Raji (cell line): Measurements from ENCODE around the gene DENND1B.

Experiments used
- POLR2A ChIP-seq: IDR thresholded peaks from 2 replicates; pipeline ENCODE4 v1.6.1; 2011; ENCODE audit warnings: low read depth, low read length, control low read depth; ENCODE audit not compliant: insufficient read depth

Gene DENND1B

GRCh38 chr1:197632651-197633050, 142.6 kb downstream of the DENND1B start:
- TF ChIP-seq POLR2A: no peak

DNA sequence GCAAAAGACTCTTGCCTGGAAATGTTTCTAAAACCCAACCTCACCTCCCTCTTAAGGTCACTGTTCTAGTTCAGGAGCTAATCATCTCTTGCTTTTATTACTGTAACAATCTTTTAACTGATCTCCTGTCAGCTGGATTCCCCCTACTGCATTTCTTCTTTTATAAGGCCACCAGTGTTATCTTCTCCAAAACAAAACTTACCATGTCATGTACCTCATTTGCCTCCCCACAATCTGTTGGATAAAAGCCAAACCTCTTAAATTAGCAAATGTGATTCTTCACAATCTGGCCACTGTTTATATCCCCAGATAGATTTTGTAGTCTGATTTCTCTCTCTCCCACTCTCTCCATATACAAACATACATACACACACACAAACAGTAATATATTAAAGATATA, 143.3 kb downstream of the DENND1B start:
- TF ChIP-seq POLR2A: no peak

GRCh38 chr1:197622371-197622770, 152.9 kb downstream of the DENND1B start:
- no peak for TF ChIP-seq POLR2A

DNA sequence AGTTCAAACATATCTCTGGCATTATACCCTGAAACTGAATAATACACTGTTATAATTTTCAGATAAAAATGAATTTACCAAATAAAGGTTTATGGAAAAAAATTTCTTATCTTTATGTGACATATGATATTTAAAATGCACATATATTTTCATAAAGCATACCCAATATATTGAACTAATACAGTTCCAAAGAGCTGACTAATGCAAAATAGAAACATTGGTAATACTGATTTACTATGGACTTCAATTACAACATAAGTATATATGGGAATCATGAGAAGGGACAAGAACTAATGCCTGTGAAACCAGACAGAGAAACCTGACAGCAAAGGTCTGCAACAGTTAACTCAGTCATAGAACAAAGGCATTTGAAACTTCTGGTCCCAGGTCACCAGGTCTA, 153.5 kb downstream of the DENND1B start:
- no peak for TF ChIP-seq POLR2A

GRCh38 chr1:197620714-197621163, 154.5 kb downstream of the DENND1B start:
- no peak for TF ChIP-seq POLR2A

DNA sequence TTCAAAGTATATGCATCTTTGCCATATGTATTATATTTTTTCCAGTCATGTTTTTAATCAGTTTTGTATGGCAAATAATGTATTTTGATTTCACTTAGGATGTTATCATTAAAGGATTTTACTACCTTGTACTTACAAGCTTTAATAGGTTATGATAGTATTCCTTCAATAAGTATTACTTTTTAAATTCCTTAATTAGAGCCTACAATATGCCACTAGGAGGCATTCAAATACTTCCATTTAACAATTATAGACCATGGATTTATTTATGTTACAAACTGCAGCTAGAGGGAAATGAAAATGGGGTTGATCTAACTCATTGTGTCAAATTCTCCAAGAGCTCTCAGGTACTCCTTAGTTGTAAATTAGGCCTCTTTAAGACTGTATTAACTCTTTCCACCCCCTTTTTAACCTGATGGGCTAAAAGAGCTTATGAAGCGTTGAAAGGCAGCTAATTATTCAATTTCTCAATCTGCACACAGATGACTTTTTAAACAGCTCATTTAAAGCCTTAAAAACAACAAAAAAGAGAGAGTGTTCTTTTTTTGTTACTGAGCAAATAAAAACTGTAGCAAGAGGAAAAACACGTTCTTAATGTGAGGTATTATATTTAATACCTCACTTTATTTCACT, 156.2 kb downstream of the DENND1B start:
- TF ChIP-seq POLR2A: no peak

GRCh38 chr1:197618061-197618460, 157.2 kb downstream of the DENND1B start:
- TF ChIP-seq POLR2A: no peak

DNA sequence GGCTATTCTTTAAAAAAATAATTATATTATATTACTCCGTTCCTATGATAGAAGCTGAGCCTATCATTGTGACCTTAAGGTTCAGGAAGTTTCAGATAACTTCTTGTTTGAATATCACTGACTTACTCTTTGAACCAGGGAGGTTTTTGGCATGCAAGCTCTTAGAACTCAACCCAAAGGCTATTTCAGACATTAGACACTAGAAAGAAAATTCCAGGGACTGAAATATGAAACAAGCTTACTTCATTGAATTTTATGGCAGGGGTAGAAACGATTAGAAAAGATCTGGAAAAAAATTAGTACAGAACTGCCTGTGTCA, 159.6 kb downstream of the DENND1B start:
- no peak for TF ChIP-seq POLR2A

DNA sequence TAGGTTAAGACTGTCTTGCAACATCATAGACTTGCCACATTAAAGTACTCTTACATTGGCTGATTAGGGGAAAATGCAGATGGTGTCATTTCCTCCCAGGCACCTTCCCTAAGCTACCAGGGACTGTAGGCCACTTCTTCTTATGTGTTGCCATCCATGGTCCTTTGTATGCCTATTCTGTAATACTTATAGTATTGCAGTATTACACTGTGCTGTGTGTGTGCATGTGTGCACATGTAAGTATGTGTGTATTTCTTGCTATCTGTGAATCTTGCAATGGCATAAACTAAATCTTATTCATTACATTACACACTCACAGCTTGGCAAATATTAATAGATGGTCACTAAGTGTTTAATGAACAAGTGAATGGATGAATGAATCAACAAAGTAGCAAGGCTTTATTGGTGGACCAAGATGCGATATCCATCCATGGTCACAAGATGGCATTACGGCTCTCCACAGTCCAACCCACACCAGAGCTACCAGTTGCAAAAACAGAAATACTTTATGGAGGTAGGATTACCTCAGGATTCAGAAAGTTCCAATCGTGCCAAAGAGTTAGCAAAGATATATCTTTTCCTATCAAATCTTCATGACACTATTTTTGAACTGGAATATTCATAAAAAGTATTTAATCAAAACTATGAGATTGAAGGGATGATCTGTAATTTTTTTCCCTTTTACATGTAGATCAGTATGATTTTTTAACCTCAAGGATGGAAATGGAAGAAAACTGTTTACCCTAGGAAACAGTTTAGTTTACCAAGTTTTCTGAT, 160.2 kb downstream of the DENND1B start:
- TF ChIP-seq POLR2A: no peak

DNA sequence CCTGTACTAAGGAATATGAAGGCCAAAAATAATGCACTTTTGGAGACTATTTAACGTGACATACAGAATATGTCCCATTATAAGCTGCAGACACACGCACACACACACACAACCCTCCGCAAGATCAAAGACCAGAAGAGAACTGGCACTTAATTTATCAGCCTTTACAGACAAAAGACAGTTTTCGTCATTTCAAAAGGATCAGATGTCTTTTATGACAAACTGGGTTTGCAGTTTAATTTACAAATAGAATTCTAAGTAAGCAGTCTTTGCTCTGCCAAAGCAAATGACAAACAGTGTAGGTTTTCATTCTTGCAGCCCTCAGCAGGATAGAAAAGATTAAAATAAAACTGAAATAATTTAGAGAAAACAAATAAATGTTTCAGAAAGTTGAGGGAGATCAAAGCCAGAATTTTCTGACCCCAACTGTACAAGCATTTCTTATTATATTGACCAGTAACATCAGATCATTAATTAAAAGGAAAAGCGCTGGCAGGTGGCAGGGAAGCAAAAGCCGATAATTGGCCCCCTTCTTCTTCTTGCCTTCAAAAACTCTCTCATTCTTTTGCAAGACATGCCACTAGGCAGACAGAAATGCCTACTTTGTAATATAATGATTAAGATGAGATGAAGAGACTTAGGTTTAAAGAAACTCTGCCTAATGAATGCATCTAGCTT, 169.0 kb downstream of the DENND1B start:
- TF ChIP-seq POLR2A: no peak

- TF ChIP-seq POLR2A: no peak
These were observed 171.0 kb downstream of the DENND1B start for GRCh38 chr1:197604302-197604701.

DNA sequence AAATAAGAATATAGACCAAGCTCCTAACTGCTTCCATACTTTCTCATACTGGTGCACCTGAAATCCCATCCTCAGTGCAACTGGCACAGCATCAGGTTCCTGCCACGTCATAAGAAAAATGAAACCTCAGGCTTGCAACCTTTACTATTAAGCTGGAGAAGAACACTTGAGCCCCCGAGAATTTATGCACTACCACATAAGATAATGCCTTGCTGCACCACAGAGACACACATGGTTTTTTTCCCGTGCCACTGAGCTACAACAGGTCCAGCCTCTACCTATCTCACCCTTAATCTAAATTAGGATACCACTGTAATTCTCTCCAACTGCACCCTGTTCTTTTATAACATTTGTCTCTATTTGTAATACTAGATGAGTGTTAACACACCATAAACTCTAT, 174.5 kb downstream of the DENND1B start:
- no peak for TF ChIP-seq POLR2A

DNA sequence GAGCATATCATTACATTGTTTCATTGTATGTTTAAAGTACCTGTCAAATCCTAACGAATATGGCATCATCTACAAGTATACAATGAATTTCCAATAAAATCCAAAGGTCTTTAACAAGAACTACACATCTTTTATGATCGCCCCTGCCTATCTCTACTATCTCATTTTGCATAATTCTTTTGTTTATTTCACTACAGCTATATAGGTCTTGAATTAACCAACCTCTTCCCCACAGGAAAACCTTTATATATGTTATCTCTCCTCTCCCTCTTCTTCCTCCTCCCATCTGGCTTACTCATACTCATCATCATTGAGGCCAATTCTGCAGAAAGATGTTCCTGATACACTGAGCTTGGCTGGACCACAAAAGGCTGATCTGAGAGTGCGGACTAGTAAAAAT, 175.5 kb downstream of the DENND1B start:
- no peak for TF ChIP-seq POLR2A

- no peak for TF ChIP-seq POLR2A
These were observed 176.3 kb downstream of the DENND1B start for GRCh38 chr1:197598935-197599334.

GRCh38 chr1:197595304-197595904, 179.9 kb downstream of the DENND1B start:
- TF ChIP-seq POLR2A: no peak

DNA sequence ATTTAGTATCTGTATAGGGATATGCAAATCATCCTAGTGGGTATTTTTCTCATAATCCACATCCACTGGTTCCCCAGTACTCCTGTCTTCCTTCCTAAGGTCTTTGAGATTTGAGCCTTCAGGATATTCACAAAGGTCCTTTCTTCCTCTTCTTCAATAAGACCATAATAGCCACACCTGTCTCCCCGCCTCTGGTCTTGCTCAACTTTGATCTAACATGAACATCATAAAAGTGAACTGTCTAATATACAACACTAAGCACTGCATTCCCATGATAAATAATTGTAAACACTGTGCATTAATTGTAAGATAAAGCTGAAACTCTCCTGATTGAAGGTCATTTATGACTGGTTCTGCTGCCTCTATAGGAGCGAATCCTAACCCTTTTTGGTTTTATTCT, 184.6 kb downstream of the DENND1B start:
- TF ChIP-seq POLR2A: no peak
